ENCODE data around the gene CSF1R. TPM values are rescaled to one million over a fixed set of nuclear protein-coding genes. Genes with fewer than 3 reads are reported as not detected.

The CSF1R gene
- total and polyA plus RNA-seq, 4 donors: 5.4 to 46.2 (median 22.1) TPM

GRCh38 chr5:150063638-150064037 is 22.7 kb downstream of the CSF1R start:
- DNase-seq (ENCODE audit: low spot score): no peak
- WGBS: 77% methylated on average over 5 of the region's 5 CpGs
- Histone ChIP-seq H3K9ac (ENCODE audit: low read depth in 1 of 2, low read length in 2 of 2) (no peak overlapping the region), H3K27ac (ENCODE audit: low read depth in 1 of 2, low read length in 2 of 2) (no peak overlapping the region), H3K4me3 (ENCODE audit: low read depth in 1 of 3, low read length in 3 of 3) (no peak overlapping the region), H3K4me1 (ENCODE audit: control insufficient read depth in 4 of 4, insufficient read depth in 4 of 4, low read length in 3 of 4) (peaks cover 0 to 6% (median 0%) of the 10 kb centered on the region in 4 donors), H3K27me3 (ENCODE audit: control insufficient read depth in 4 of 4, insufficient read depth in 4 of 4, low read length in 3 of 4) (no peaks in the 10 kb centered on the region), H3K9me3 (ENCODE audit: control insufficient read depth in 4 of 4, low read length in 3 of 4) (no peaks in the 10 kb centered on the region), H3K36me3 (ENCODE audit: control insufficient read depth in 4 of 4, insufficient read depth in 3 of 4, low read depth in 1 of 4, low read length in 3 of 4) (no peaks in the 10 kb centered on the region)
- TF ChIP-seq ATF3 (IDR thresholded peaks at IDR 0.05) (no peak), RAD21 (IDR thresholded peaks at IDR 0.05) (no peak), SP1 (IDR thresholded peaks at IDR 0.05) (no peak), EGR1 (IDR thresholded peaks at IDR 0.05; ENCODE audit: low read depth in 2 of 2) (no peak), ZBTB33 (IDR thresholded peaks at IDR 0.05) (no peak), FOXA2 (IDR thresholded peaks at IDR 0.05) (no peak), HNF4G (IDR thresholded peaks at IDR 0.05) (no peak), MAX (IDR thresholded peaks at IDR 0.05) (no peak), YY1 (IDR thresholded peaks at IDR 0.05) (no peak), TAF1 (conservative IDR thresholded peaks at IDR 0.05) (no peak)

- WGBS: 61% methylated on average over 2 of the region's 2 CpGs
Measured at GRCh38 chr5:150062216-150062922, 24.0 kb downstream of the CSF1R start.

More at GRCh38 chr5:150062216-150062922, 24.0 kb downstream of the CSF1R start:
- no peak for DNase-seq (ENCODE audit: low spot score)
- Histone ChIP-seq H3K36me3 (ENCODE audit: control insufficient read depth in 4 of 4, insufficient read depth in 3 of 4, low read depth in 1 of 4, low read length in 3 of 4) (no peaks in the 10 kb centered on the region), H3K9me3 (ENCODE audit: control insufficient read depth in 4 of 4, low read length in 3 of 4) (no peaks in the 10 kb centered on the region), H3K4me1 (ENCODE audit: control insufficient read depth in 4 of 4, insufficient read depth in 4 of 4, low read length in 3 of 4) (peaks cover 0 to 5% (median 0%) of the 10 kb centered on the region in 4 donors), H3K27ac (ENCODE audit: low read depth in 1 of 2, low read length in 2 of 2) (no peak overlapping the region), H3K9ac (ENCODE audit: low read depth in 1 of 2, low read length in 2 of 2) (no peak overlapping the region), H3K27me3 (ENCODE audit: control insufficient read depth in 4 of 4, insufficient read depth in 4 of 4, low read length in 3 of 4) (no peaks in the 10 kb centered on the region), H3K4me3 (ENCODE audit: low read depth in 1 of 3, low read length in 3 of 3) (no peak overlapping the region)
- TF ChIP-seq JUND (IDR thresholded peaks at IDR 0.05) (no peak), FOXA2 (IDR thresholded peaks at IDR 0.05) (no peak), SP1 (IDR thresholded peaks at IDR 0.05) (no peak), RXRA (IDR thresholded peaks at IDR 0.05) (no peak), HNF4G (IDR thresholded peaks at IDR 0.05) (no peak), MAX (IDR thresholded peaks at IDR 0.05) (no peak), CTCF (IDR thresholded peaks at IDR 0.05; ENCODE audit: low read depth, low read length, missing input control) (no peak), FOXA1 (IDR thresholded peaks at IDR 0.05) (no peak), ZBTB33 (IDR thresholded peaks at IDR 0.05) (no peak), RAD21 (IDR thresholded peaks at IDR 0.05) (no peak), ATF3 (IDR thresholded peaks at IDR 0.05) (no peak)
